Right renal cortex interstitium (tissue), 3 donors: ENCODE results near the gene CDC34. TPM values are rescaled to one million over a fixed set of nuclear protein-coding genes. Genes with fewer than 3 reads are reported as not detected.

Experiments
- DNase-seq, 3 donors: peaks; one replicate each; pipeline ENCODE4 v3.0.0-alpha.2; 2013; ENCODE audit warnings: low read depth in 3 of 3, low spot score in 2 of 3
- polyA plus RNA-seq, 3 donors: library from polyadenylated mRNA; unstranded; fragments of 120-200 nt; gene quantifications; one replicate each; pipeline ENCODE4 v1.2.1, GENCODE V29; 2013; ENCODE audit not compliant: insufficient read length in 3 of 3

CDC34 gene
- 10 to 100 TPM; 53.8 to 68.8 (median 55.4) TPM for polyA plus RNA-seq

DNA sequence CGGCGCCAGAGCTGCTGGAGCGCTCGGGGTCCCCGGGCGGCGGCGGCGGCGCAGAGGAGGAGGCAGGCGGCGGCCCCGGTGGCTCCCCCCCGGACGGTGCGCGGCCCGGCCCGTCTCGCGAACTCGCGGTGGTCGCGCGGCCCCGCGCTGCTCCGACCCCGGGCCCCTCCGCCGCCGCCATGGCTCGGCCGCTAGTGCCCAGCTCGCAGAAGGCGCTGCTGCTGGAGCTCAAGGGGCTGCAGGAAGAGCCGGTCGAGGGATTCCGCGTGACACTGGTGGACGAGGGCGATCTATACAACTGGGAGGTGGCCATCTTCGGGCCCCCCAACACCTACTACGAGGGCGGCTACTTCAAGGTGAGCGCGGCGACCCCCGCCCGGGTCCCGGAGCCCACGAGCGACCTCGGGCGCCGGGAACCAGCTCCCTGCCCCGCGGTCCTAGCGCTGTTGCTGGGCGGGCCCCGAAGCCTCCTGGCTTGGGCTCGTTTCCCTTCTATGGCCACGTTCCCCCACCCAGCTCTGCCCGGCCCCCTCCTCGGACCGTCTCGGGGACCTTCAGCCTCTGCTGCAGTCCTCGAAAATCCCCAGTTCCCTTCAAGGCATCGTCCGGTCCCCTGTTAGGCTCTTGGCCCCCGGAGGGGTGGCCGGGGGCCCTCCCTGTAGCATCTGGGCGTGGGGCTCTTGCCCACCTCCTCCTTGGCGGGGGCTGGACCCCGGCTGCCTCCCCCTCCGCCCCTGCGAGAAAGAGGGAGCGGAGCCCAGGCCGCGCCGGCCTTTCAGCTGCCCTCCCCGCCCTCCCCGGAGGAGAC, at the start of gene CDC34:
CDC34 (plus strand) TSS at position 8 of the 808 bp plus-strand sequence; CDS start at position 180, 172 bp downstream.
- no peak for DNase-seq

DNA sequence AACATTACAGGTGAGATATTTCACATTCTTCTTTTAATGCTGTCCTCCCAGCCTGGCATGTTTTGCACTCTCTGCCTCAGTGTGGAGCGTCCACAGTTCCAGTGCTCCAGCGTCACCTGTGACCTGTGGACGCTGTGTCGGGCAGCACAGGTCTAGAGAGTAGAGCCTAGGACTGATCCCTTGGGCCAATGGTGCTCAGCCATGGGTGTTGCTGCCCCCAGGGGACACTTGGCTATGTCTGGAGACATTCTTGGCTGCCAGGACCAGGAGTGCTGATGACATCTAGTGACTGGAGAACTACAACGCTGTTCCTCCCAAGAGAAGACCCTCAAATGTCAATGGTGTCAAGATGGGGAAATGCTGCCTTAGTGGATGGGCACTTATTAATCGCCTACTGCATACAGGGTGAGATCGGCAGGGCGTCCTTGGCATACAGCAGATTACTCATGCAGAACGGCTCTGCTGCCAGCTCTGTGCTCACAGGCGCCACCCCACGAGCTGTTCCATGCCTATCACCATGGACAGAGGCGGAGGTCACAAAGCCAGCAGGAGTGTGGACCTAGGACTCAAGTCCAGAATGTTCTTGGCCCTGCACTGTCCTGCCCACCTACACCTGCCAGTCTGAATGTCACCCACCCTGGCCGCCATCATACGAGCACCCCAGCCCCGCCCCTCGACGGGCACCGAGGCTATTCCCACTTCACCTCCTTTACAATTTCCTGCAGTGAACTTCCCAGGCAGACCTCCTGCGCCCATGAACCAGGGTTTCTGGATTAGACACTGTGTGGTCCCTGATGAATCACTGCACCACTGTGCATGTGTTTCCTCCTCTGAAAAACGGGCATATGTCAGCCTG, 49.1 kb upstream of the CDC34 start:
- DNase-seq = no peak

GRCh38 chr19:483332-484072, 48.1 kb upstream of the CDC34 start:
- no peak for DNase-seq

DNA sequence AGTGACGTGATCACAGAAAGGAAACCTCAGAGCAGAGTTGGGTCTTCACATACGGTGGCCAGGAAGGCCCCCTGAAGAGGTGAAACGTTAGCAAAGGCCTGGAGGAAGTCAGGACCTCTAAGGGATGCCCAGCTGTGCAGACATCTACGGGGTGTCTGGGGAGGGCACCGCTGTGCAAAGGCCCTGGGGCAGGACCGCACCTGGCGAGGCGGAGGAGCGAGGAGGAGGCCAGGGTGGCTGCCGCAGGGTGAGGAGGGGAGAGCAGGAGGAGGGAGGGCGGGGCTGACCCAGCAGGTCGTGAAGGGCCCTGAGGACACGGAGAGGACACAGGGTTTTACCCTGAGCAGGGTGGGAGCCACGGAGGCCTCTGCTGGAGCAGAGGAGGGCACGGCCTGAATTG, 47.1 kb upstream of the CDC34 start:
- no peak for DNase-seq

- no peak for DNase-seq
Observed at GRCh38 chr19:485077-485476, 46.5 kb upstream of the CDC34 start.

- DNase-seq = no peak
Observed at GRCh38 chr19:485583-486236, 45.9 kb upstream of the CDC34 start.

- peak; percentile 62 to 91 (median 88) for DNase-seq
Observed at GRCh38 chr19:488505-489417, 42.8 kb upstream of the CDC34 start.

DNA sequence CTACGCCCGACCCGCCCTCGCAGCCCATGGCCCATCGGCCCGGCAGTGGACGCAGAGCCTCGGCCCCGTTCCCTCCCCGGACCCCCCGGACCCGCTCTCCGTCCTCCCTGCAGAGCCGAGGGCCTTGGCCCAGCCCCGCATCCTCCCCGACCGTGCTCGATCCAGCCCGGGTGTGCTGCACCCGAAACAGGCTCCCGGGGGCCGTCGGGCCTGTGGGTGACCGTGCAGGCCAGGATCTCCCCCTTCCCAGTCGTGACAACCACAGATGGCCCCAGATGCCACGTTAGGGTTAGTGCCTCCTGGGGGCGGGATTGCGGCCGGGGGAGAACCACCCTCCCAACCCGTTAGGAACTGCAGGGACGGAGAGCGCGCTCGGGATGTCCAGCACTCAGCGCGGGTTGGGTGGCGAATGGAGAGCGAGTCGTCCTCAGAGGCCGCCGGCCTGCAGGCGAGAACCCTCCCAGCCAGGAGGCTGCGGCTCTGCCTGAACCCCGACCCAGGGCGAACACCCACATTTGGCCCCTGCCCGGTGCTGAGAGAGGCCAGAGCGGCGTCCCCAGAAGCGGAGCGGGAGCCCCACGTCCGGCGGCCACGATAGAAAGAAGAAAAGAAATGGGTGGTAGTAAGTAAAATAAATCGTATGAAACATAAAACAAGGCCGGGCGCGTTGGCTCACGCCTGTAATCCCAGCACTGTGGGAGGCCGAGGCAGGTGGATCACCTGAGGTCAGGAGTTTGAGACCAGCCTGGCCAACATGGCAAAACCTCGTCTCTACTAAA, 42.0 kb upstream of the CDC34 start:
- no peak for DNase-seq

GRCh38 chr19:491146-491741, 40.3 kb upstream of the CDC34 start:
- no peak for DNase-seq

DNA sequence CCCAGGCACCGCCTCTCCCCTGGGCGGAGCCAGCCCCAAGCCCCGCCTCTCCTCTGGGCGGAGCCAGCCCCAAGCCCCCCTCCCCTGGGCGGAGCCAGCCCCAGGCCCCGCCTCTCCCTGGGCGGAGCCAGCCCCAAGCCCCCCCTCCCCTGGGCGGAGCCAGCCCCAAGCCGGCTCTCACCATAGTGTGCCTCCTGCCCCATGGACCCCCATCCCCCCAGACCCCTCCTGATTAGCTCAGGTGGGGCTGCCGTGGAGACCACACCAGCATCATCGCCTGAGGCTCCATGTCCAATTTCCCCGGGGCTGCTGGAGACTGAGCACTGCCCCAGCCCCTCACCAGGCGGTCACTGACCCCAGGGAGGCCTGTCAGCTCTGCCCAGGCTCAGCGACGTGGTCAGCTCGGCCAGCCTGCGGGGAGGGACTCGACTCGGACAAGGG, 39.4 kb upstream of the CDC34 start:
- no peak for DNase-seq

GRCh38 chr19:493391-494170, 38.0 kb upstream of the CDC34 start:
- no peak for DNase-seq

DNA sequence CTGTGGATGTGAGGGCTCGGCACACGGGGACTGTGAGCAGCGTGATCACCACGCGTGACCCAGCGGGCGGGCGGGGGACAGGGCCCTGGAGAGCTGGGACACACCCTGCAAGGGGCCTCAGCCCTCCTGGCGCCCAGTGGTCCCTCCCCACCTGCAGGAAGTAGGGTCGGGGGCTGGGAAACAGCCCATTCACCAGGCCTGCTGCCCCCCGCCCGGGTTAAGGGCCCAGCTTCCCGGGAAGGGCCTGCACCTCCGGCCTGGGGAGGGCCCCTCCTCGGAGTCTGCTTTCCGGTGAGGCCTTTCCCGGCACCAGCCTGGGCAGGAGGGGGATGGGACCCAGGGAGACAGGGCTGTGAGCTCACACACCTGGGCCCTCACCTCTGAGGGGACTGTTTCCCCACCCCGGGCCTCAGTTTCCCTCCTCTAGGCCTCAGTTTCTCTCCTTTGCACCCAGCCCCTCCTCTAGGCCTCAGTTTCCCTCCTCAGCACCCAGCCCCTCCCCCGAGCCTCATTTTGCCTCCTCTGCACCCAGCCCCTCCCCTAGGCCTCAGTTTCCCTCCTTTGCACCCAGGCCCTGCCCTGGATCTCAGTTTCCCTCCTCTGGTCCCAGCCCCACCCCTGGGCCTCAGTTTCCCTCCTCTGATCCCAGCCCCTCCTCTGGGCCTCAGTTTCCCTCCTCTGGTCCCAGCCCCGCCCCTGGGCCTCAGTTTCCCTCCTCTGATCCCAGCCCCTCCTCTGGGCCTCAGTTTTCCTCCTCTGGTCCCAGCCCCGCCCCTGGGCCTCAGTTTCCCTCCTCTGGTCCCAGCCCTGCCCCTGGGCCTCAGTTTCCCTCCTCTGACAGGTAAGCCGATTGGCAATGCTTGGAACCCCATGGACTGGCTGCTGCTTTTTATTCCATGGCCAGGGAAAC, 37.1 kb upstream of the CDC34 start:
- no peak for DNase-seq

DNA sequence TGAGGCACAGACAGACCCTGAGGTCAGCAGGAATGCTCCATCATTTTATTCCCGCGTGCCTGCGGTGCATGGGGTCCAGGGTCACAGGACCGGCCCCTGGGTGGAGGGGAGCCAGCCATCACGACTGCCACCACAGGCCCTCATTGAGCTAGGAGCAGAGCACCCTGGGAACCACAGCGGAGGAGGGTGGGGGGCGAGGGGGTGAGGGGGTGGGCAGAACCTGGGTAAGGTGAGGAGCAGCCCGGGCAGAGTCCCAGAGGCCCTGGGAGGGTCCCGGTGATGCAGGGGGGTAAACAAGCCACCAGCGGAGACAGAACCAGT, 36.5 kb upstream of the CDC34 start:
- DNase-seq = no peak

- no peak for DNase-seq
Observed at GRCh38 chr19:495402-496111, 36.0 kb upstream of the CDC34 start.

GRCh38 chr19:496112-496665, 35.4 kb upstream of the CDC34 start, which contains the start of gene MADCAM1:
Gene MADCAM1 (plus strand): TSS chr19:496486. CDS start chr19:496500, 14 bp downstream.
- DNase-seq = no peak
